ENCODE results near the gene RNF187. TPM values are rescaled to one million over a fixed set of nuclear protein-coding genes. Genes with fewer than 3 reads are reported as not detected.

The RNF187 gene
- 10 to 100 TPM; 25.5 to 46.1 (median 36.7) TPM for polyA plus RNA-seq
- long read RNA-seq, donor 1: 0 reads
- long read RNA-seq, donor 2, partial matches to known transcripts: 0 of 4 reads
- long read RNA-seq, donor 2, other reads (novel, unspliced or antisense): 0 of 4 reads
- long read RNA-seq, donor 3, transcript RNF187-201 (4 exons, 3,017 nt): major isoform, 12 of 35 reads
- long read RNA-seq, donor 3, partial matches to known transcripts: 23 of 35 reads
- long read RNA-seq, donor 3, other reads (novel, unspliced or antisense): 0 of 35 reads
- long read RNA-seq, donor 4: 0 reads
- long read RNA-seq, donor 5, transcript RNF187-201 (4 exons, 3,017 nt): major isoform, 7 of 7 reads
- long read RNA-seq, donor 5, partial matches to known transcripts: 0 of 7 reads
- long read RNA-seq, donor 5, other reads (novel, unspliced or antisense): 0 of 7 reads
- long read RNA-seq, donor 6, transcript RNF187-201 (4 exons, 3,017 nt): major isoform, 17 of 23 reads
- long read RNA-seq, donor 6, partial matches to known transcripts: 0 of 23 reads
- long read RNA-seq, donor 6, other reads (novel, unspliced or antisense): 6 of 23 reads
- long read RNA-seq, donor 7: 0 reads
- long read RNA-seq, donor 8, partial matches to known transcripts: 0 of 1 reads
- long read RNA-seq, donor 8, other reads (novel, unspliced or antisense): 0 of 1 reads
- long read RNA-seq, donor 9, transcript RNF187-201 (4 exons, 3,017 nt): major isoform, 7 of 7 reads
- long read RNA-seq, donor 9, partial matches to known transcripts: 0 of 7 reads
- long read RNA-seq, donor 9, other reads (novel, unspliced or antisense): 0 of 7 reads
- long read RNA-seq, donor 10, transcript RNF187-201 (4 exons, 3,017 nt): major isoform, 22 of 22 reads
- long read RNA-seq, donor 10, partial matches to known transcripts: 0 of 22 reads
- long read RNA-seq, donor 10, other reads (novel, unspliced or antisense): 0 of 22 reads

- Histone ChIP-seq H3K27me3 (ENCODE audit: control insufficient read depth in 3 of 3, insufficient read depth in 3 of 3, low read length in 3 of 3) (no peaks in the 10 kb centered on the region), H3K4me3 (ENCODE audit: low read depth in 1 of 3, low read length in 3 of 3) (peak within 1 kb of the TSS; percentile 73 to 98 (median 93)), H3K9me3 (ENCODE audit: control insufficient read depth in 2 of 2, insufficient read depth in 1 of 2, low read depth in 1 of 2, low read length in 1 of 2) (no peaks in the 10 kb centered on the region), H3K36me3 (ENCODE audit: control insufficient read depth in 3 of 3, insufficient read depth in 2 of 3, low read depth in 1 of 3, low read length in 3 of 3) (peaks cover 0 to 23% (median 5%) of the 10 kb centered on the region in 3 donors), H3K4me1 (ENCODE audit: control insufficient read depth in 3 of 3, insufficient read depth in 2 of 3, low read depth in 1 of 3, low read length in 2 of 3) (peaks cover 0 to 6% (median 6%) of the 10 kb centered on the region in 3 donors), H3K27ac (ENCODE audit: low read depth in 1 of 3, low read length in 2 of 3) (peak within 1 kb of the TSS; percentile 94 to 99 (median 96))
- WGBS, 3 donors: 0 to 1% (median 0%) methylated on average over 41 to 113 of the region's 113 CpGs
- peak in 1 of 2 donors; percentile 82 for DNase-seq
- FAIRE-seq: no peak
Measured at GRCh38 chr1:228487336-228488124, at the start of gene RNF187. RNF187 (plus strand) TSS chr1:228487382.

- Histone ChIP-seq H3K27me3 (ENCODE audit: control insufficient read depth in 3 of 3, insufficient read depth in 3 of 3, low read length in 3 of 3) (peaks cover 0 to 15% (median 12%) of the 10 kb centered on the region in 3 donors), H3K36me3 (ENCODE audit: control insufficient read depth in 3 of 3, insufficient read depth in 2 of 3, low read depth in 1 of 3, low read length in 3 of 3) (no peaks in the 10 kb centered on the region), H3K27ac (ENCODE audit: low read depth in 1 of 3, low read length in 2 of 3) (no peak overlapping the region), H3K4me3 (ENCODE audit: low read depth in 1 of 3, low read length in 3 of 3) (no peak overlapping the region), H3K9me3 (ENCODE audit: control insufficient read depth in 2 of 2, insufficient read depth in 1 of 2, low read depth in 1 of 2, low read length in 1 of 2) (no peaks in the 10 kb centered on the region), H3K4me1 (ENCODE audit: control insufficient read depth in 3 of 3, insufficient read depth in 2 of 3, low read depth in 1 of 3, low read length in 2 of 3) (peaks cover 0 to 7% (median 0%) of the 10 kb centered on the region in 3 donors)
- FAIRE-seq: no peak
- 61 to 76% (median 70%) methylated on average over 7 of the region's 7 CpGs for WGBS, 3 donors
- DNase-seq: no peak
Measured at GRCh38 chr1:228437424-228437962, 49.7 kb upstream of the RNF187 start.

- peaks cover 0 to 5% (median 0%) of the 10 kb centered on the region in 3 donors for H3K4me1 ChIP-seq (ENCODE audit: control insufficient read depth in 3 of 3, insufficient read depth in 2 of 3, low read depth in 1 of 3, low read length in 2 of 3)
- whole genome bisulfite sequencing, 3 donors: 36 to 50% (median 47%) methylated on average over 1 of the region's 1 CpG
- no peak for DNase-seq
Measured at GRCh38 chr1:228438266-228438665, 48.9 kb upstream of the RNF187 start.

GRCh38 chr1:228440761-228441500 is 46.3 kb upstream of the RNF187 start:
- Histone ChIP-seq H3K27me3 (ENCODE audit: control insufficient read depth in 3 of 3, insufficient read depth in 3 of 3, low read length in 3 of 3) (peaks cover 0 to 35% (median 10%) of the 10 kb centered on the region in 3 donors), H3K36me3 (ENCODE audit: control insufficient read depth in 3 of 3, insufficient read depth in 2 of 3, low read depth in 1 of 3, low read length in 3 of 3) (no peaks in the 10 kb centered on the region), H3K4me3 (ENCODE audit: low read depth in 1 of 3, low read length in 3 of 3) (no peak overlapping the region), H3K9me3 (ENCODE audit: control insufficient read depth in 2 of 2, insufficient read depth in 1 of 2, low read depth in 1 of 2, low read length in 1 of 2) (peaks cover 0 to 4% of the 10 kb centered on the region in 2 donors), H3K27ac (ENCODE audit: low read depth in 1 of 3, low read length in 2 of 3) (no peak overlapping the region), H3K4me1 (ENCODE audit: control insufficient read depth in 3 of 3, insufficient read depth in 2 of 3, low read depth in 1 of 3, low read length in 2 of 3) (peaks cover 0 to 8% (median 0%) of the 10 kb centered on the region in 3 donors)
- FAIRE-seq: no peak
- WGBS, 3 donors: 84 to 89% (median 87%) methylated on average over 9 of the region's 9 CpGs
- no peak for DNase-seq

More at GRCh38 chr1:228438266-228438665, 48.9 kb upstream of the RNF187 start:
- Histone ChIP-seq H3K27me3 (ENCODE audit: control insufficient read depth in 3 of 3, insufficient read depth in 3 of 3, low read length in 3 of 3) (peaks cover 0 to 19% (median 14%) of the 10 kb centered on the region in 3 donors), H3K36me3 (ENCODE audit: control insufficient read depth in 3 of 3, insufficient read depth in 2 of 3, low read depth in 1 of 3, low read length in 3 of 3) (no peaks in the 10 kb centered on the region), H3K9me3 (ENCODE audit: control insufficient read depth in 2 of 2, insufficient read depth in 1 of 2, low read depth in 1 of 2, low read length in 1 of 2) (peaks cover 0 to 2% of the 10 kb centered on the region in 2 donors), H3K27ac (ENCODE audit: low read depth in 1 of 3, low read length in 2 of 3) (no peak overlapping the region), H3K4me3 (ENCODE audit: low read depth in 1 of 3, low read length in 3 of 3) (no peak overlapping the region)
- FAIRE-seq: no peak

- peaks cover 0 to 51% (median 14%) of the 10 kb centered on the region in 3 donors for H3K27me3 ChIP-seq (ENCODE audit: control insufficient read depth in 3 of 3, insufficient read depth in 3 of 3, low read length in 3 of 3)
Measured at GRCh38 chr1:228443395-228443794, 43.8 kb upstream of the RNF187 start.

GRCh38 chr1:228445490-228445842 is 41.7 kb upstream of the RNF187 start:
- no peak for FAIRE-seq
- 5 to 7% (median 6%) methylated on average over 16 of the region's 16 CpGs for WGBS, 3 donors
- Histone ChIP-seq H3K27ac (ENCODE audit: low read depth in 1 of 3, low read length in 2 of 3) (no peak overlapping the region), H3K9me3 (ENCODE audit: control insufficient read depth in 2 of 2, insufficient read depth in 1 of 2, low read depth in 1 of 2, low read length in 1 of 2) (peaks cover 0 to 4% of the 10 kb centered on the region in 2 donors), H3K4me1 (ENCODE audit: control insufficient read depth in 3 of 3, insufficient read depth in 2 of 3, low read depth in 1 of 3, low read length in 2 of 3) (peaks cover 0 to 13% (median 0%) of the 10 kb centered on the region in 3 donors), H3K36me3 (ENCODE audit: control insufficient read depth in 3 of 3, insufficient read depth in 2 of 3, low read depth in 1 of 3, low read length in 3 of 3) (no peaks in the 10 kb centered on the region), H3K27me3 (ENCODE audit: control insufficient read depth in 3 of 3, insufficient read depth in 3 of 3, low read length in 3 of 3) (peaks cover 0 to 47% (median 13%) of the 10 kb centered on the region in 3 donors), H3K4me3 (ENCODE audit: low read depth in 1 of 3, low read length in 3 of 3) (peak overlapping the region in 2 of 3 donors; percentile 17 to 47)
- no peak for DNase-seq

More at GRCh38 chr1:228443395-228443794, 43.8 kb upstream of the RNF187 start:
- no peak for DNase-seq
- peaks cover 0 to 13% (median 0%) of the 10 kb centered on the region in 3 donors for H3K4me1 ChIP-seq (ENCODE audit: control insufficient read depth in 3 of 3, insufficient read depth in 2 of 3, low read depth in 1 of 3, low read length in 2 of 3)
- FAIRE-seq: no peak
- H3K9me3 ChIP-seq (ENCODE audit: control insufficient read depth in 2 of 2, insufficient read depth in 1 of 2, low read depth in 1 of 2, low read length in 1 of 2): peaks cover 0 to 4% of the 10 kb centered on the region in 2 donors
- no peak overlapping the region for H3K4me3 ChIP-seq (ENCODE audit: low read depth in 1 of 3, low read length in 3 of 3)
- no peaks in the 10 kb centered on the region for H3K36me3 ChIP-seq (ENCODE audit: control insufficient read depth in 3 of 3, insufficient read depth in 2 of 3, low read depth in 1 of 3, low read length in 3 of 3)
- no peak overlapping the region for H3K27ac ChIP-seq (ENCODE audit: low read depth in 1 of 3, low read length in 2 of 3)

GRCh38 chr1:228445843-228446650 is 41.1 kb upstream of the RNF187 start:
- Histone ChIP-seq H3K4me1 (ENCODE audit: control insufficient read depth in 3 of 3, insufficient read depth in 2 of 3, low read depth in 1 of 3, low read length in 2 of 3) (peaks cover 0 to 13% (median 0%) of the 10 kb centered on the region in 3 donors), H3K27me3 (ENCODE audit: control insufficient read depth in 3 of 3, insufficient read depth in 3 of 3, low read length in 3 of 3) (peaks cover 0 to 41% (median 10%) of the 10 kb centered on the region in 3 donors), H3K9me3 (ENCODE audit: control insufficient read depth in 2 of 2, insufficient read depth in 1 of 2, low read depth in 1 of 2, low read length in 1 of 2) (peaks cover 0 to 4% of the 10 kb centered on the region in 2 donors), H3K4me3 (ENCODE audit: low read depth in 1 of 3, low read length in 3 of 3) (peak overlapping the region in 2 of 3 donors; percentile 17 to 47), H3K27ac (ENCODE audit: low read depth in 1 of 3, low read length in 2 of 3) (no peak overlapping the region), H3K36me3 (ENCODE audit: control insufficient read depth in 3 of 3, insufficient read depth in 2 of 3, low read depth in 1 of 3, low read length in 3 of 3) (no peaks in the 10 kb centered on the region)
- peak in 1 of 2 donors; percentile 62 for DNase-seq
- no peak for FAIRE-seq
- WGBS, 3 donors: 6 to 10% (median 7%) methylated on average over 47 to 51 of the region's 51 CpGs
